K562 (cell line): Measurements from ENCODE around the gene HES4. TPM values are rescaled to one million over a fixed set of nuclear protein-coding genes. Genes with fewer than 3 reads are reported as not detected.

Source experiments
- ATF2 ChIP-seq: sonication (generic); formaldehyde crosslinking; IDR thresholded peaks from 2 replicates; pipeline ENCODE4 v1.8.1; 2022; ENCODE audit warnings: missing genetic modification reagents
- CCAR2 ChIP-seq: fragments of 200-400 bp; formaldehyde crosslinking; IDR thresholded peaks from 2 replicates; pipeline ENCODE4 v1.6.1; 2017; ENCODE audit warnings: mild to moderate bottlenecking, low read depth, low read length
- FOXK2 ChIP-seq, 2 experiments: fragments of 450-650 bp; IDR thresholded peaks in 1 of 2; conservative IDR thresholded peaks in 1 of 2; 2 replicates each; pipeline ENCODE4 v1.6.1; 2016; ENCODE audit warnings: low read depth in 2 of 2, mild to moderate bottlenecking in 1 of 2
- MEIS2 ChIP-seq: fragments of 450-650 bp; IDR thresholded peaks from 2 replicates; pipeline ENCODE4 v1.6.1; 2014; ENCODE audit warnings: mild to moderate bottlenecking; ENCODE audit not compliant: partially characterized antibody
- RAD51 ChIP-seq: fragments of 450-650 bp; IDR thresholded peaks from 2 replicates; pipeline ENCODE4 v1.7.1; 2016; ENCODE audit warnings: low read depth, mild to moderate bottlenecking, borderline replicate concordance
- RBM14 ChIP-seq: fragments of 200-400 bp; formaldehyde crosslinking; IDR thresholded peaks from 2 replicates; pipeline ENCODE4 v1.6.1; 2018; ENCODE audit warnings: low read depth, mild to moderate bottlenecking, low read length, moderate library complexity, borderline replicate concordance; ENCODE audit not compliant: insufficient read depth
- SAFB ChIP-seq: fragments of 200-400 bp; formaldehyde crosslinking; IDR thresholded peaks from 2 replicates; pipeline ENCODE4 v1.6.1; 2017; ENCODE audit warnings: low read depth, low read length, borderline replicate concordance
- SETDB1 ChIP-seq: IDR thresholded peaks from one replicate; pipeline ENCODE4 v1.6.1; 2012; ENCODE audit warnings: low read length, control low read depth, inconsistent platforms
- THRAP3 ChIP-seq: fragments of 450-650 bp; IDR thresholded peaks from 2 replicates; pipeline ENCODE4 v1.6.1; 2016; ENCODE audit warnings: mild to moderate bottlenecking, inconsistent platforms, borderline replicate concordance
- ZNF23 ChIP-seq: fragments of 250-450 bp; sonication (Bioruptor Pico); IDR thresholded peaks from 2 replicates; pipeline ENCODE4 v1.4.0; 2020; ENCODE audit warnings: mild to moderate bottlenecking
- ZNF282 ChIP-seq: sonication (generic); formaldehyde crosslinking; IDR thresholded peaks from 2 replicates; pipeline ENCODE4 v1.8.1; 2023; ENCODE audit warnings: missing genetic modification reagents
- ZNF311 ChIP-seq: fragments of 250-450 bp; sonication (Bioruptor Pico); IDR thresholded peaks from 2 replicates; pipeline ENCODE4 v1.4.0; 2020; ENCODE audit warnings: mild to moderate bottlenecking, moderate library complexity
- ZNF408 ChIP-seq: fragments of 250-450 bp; sonication (Bioruptor Pico); IDR thresholded peaks from 2 replicates; pipeline ENCODE4 v1.4.0; 2020; ENCODE audit warnings: low read depth, mild to moderate bottlenecking, moderate library complexity
- polyA plus RNA-seq, 8 experiments: library from polyadenylated mRNA; depleted of rRNA in 4 of 8; stranded (reverse) in 5 of 8; unstranded in 3 of 8; fragments of >200 nt; fragmentation: Nextera tagmentation in 2 of 8; fragmentation: Illumina TruSeq in 1 of 8; extraction: Ambion mirVana in 2 of 8; extraction: Trizol in 1 of 8; gene quantifications; 2 replicates each; pipeline versions ENCODE4 v1.2.1 to v1.2.3, GENCODE V29; 2011 to 2014; ENCODE audit warnings: inconsistent platforms in 1 of 8, missing spikeins in 1 of 8
- total RNA-seq, 7 experiments: library from RNA; depleted of rRNA in 6 of 7; stranded (reverse); fragments of >200 nt in 6 of 7; fragmentation: Illumina TruSeq in 2 of 7; extraction: Trizol in 2 of 7; gene quantifications; 2 replicates each; pipeline versions ENCODE4 v1.2.1 to v1.2.3, GENCODE V29; 2011 to 2021; ENCODE audit warnings: low replicate concordance in 1 of 7
- TF ChIP-seq, protein P1 (sequence below): sonication (generic); formaldehyde crosslinking; IDR thresholded peaks from 2 replicates; pipeline ENCODE4 v1.8.0; 2022; ENCODE audit warnings: missing genetic modification reagents, mild to moderate bottlenecking, moderate library complexity, borderline replicate concordance
- TF ChIP-seq, protein P2 (sequence below): fragments of 450-650 bp; IDR thresholded peaks from 2 replicates; pipeline ENCODE4 v1.6.1; 2018; ENCODE audit not compliant: partially characterized antibody
- TF ChIP-seq, protein P3 (sequence below), 2 experiments: fragments of 450-650 bp; IDR thresholded peaks; 2 replicates each; pipeline ENCODE4 v1.6.1; 2018; ENCODE audit warnings: mild to moderate bottlenecking in 2 of 2, low read depth in 1 of 2; ENCODE audit not compliant: partially characterized antibody in 2 of 2

The HES4 gene
- total and polyA plus RNA-seq, 9 of the 15 experiments (the other 6 are each of a cell fraction or from before 2014, with no cell fraction given): 0.21 to 43.7 (median 5.3) TPM; not detected in 2

DNA sequence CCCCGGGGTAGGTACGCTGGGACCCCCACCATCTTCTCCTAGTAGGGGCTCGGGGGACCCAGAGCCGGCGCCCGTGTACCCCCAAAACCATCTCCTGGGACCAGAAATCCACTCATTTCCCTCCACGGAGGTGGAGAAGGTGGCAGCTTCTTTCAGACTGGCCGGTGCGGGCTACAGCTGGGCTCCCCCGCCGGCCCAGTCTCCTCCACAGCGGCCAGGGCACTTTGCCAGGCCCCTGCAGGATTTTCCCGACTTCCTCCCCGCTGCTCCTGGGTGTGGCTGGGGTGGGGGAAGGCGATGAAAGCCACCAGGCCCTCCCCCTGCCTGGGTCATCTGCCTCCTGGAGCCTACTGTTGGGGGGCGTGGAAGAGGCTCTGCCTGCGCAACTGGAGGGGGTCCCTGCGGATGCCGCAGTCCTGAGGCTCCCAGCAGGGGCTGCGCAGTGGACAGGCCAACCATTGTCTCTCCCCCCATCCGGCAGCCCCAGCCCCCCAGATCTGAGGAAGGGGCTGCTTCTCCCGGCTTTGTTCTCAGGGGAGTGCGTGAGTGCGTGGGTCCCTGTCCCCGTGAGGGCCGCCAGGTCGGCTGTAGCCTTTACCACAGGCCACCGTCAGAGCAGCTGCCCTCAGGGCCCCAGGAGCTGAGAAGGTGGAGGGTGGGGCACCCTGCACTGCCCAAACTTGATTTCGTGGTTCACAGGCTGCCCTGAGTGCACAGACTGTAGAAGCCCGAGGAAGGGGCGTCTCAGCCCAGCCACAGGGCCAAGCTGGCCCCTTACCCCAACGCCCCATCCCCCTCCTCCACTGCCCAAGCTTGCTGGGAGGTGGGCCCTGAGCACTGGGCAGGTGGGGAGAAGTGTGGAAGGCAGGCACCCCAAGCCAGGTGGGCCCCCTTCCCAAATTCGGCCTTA is 21.4 kb upstream of the HES4 start (continued):
- TF ChIP-seq ATF2 (CRISPR knock-in tag) (no peak), ZNF23 (no peak), RBM14 (0 out of 2 replicates have a peak, but pooled peaks have one; percentile 70), FOXK2 (conservative IDR thresholded peaks at IDR 0.05 in 1 of 2, IDR thresholded peaks at IDR 0.05 in 1 of 2; ENCODE audit: low read depth in 2 of 2) (no peak), ZNF311 (CRISPR knock-in tag) (no peak), MEIS2 (peak; percentile 83), THRAP3 (no peak), ZNF408 (CRISPR knock-in tag) (no peak), ZNF282 (CRISPR knock-in tag) (no peak), CCAR2 (no peak), RAD51 (no peak), SETDB1 (no peak), SAFB (peak; percentile 22; the same call in 1 of the 2 replicates)
- TF ChIP-seq, protein P1, sequence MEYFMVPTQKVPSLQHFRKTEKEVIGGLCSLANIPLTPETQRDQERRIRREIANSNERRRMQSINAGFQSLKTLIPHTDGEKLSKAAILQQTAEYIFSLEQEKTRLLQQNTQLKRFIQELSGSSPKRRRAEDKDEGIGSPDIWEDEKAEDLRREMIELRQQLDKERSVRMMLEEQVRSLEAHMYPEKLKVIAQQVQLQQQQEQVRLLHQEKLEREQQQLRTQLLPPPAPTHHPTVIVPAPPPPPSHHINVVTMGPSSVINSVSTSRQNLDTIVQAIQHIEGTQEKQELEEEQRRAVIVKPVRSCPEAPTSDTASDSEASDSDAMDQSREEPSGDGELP (CRISPR knock-in tag): peak; percentile 88
- TF ChIP-seq, protein P2, sequence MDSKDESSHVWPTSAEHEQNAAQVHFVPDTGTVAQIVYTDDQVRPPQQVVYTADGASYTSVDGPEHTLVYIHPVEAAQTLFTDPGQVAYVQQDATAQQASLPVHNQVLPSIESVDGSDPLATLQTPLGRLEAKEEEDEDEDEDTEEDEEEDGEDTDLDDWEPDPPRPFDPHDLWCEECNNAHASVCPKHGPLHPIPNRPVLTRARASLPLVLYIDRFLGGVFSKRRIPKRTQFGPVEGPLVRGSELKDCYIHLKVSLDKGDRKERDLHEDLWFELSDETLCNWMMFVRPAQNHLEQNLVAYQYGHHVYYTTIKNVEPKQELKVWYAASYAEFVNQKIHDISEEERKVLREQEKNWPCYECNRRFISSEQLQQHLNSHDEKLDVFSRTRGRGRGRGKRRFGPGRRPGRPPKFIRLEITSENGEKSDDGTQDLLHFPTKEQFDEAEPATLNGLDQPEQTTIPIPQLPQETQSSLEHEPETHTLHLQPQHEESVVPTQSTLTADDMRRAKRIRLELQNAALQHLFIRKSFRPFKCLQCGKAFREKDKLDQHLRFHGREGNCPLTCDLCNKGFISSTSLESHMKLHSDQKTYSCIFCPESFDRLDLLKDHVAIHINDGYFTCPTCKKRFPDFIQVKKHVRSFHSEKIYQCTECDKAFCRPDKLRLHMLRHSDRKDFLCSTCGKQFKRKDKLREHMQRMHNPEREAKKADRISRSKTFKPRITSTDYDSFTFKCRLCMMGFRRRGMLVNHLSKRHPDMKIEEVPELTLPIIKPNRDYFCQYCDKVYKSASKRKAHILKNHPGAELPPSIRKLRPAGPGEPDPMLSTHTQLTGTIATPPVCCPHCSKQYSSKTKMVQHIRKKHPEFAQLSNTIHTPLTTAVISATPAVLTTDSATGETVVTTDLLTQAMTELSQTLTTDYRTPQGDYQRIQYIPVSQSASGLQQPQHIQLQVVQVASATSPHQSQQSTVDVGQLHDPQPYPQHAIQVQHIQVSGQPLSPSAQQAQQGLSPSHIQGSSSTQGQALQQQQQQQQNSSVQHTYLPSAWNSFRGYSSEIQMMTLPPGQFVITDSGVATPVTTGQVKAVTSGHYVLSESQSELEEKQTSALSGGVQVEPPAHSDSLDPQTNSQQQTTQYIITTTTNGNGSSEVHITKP: peak; percentile 8
- TF ChIP-seq, protein P3, sequence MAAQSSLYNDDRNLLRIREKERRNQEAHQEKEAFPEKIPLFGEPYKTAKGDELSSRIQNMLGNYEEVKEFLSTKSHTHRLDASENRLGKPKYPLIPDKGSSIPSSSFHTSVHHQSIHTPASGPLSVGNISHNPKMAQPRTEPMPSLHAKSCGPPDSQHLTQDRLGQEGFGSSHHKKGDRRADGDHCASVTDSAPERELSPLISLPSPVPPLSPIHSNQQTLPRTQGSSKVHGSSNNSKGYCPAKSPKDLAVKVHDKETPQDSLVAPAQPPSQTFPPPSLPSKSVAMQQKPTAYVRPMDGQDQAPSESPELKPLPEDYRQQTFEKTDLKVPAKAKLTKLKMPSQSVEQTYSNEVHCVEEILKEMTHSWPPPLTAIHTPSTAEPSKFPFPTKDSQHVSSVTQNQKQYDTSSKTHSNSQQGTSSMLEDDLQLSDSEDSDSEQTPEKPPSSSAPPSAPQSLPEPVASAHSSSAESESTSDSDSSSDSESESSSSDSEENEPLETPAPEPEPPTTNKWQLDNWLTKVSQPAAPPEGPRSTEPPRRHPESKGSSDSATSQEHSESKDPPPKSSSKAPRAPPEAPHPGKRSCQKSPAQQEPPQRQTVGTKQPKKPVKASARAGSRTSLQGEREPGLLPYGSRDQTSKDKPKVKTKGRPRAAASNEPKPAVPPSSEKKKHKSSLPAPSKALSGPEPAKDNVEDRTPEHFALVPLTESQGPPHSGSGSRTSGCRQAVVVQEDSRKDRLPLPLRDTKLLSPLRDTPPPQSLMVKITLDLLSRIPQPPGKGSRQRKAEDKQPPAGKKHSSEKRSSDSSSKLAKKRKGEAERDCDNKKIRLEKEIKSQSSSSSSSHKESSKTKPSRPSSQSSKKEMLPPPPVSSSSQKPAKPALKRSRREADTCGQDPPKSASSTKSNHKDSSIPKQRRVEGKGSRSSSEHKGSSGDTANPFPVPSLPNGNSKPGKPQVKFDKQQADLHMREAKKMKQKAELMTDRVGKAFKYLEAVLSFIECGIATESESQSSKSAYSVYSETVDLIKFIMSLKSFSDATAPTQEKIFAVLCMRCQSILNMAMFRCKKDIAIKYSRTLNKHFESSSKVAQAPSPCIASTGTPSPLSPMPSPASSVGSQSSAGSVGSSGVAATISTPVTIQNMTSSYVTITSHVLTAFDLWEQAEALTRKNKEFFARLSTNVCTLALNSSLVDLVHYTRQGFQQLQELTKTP (IDR thresholded peaks at IDR 0.05; ENCODE audit: low read depth in 1 of 2, partially characterized antibody in 2 of 2): no peak
